ENCODE data around the gene DNAJC21.

The DNAJC21 gene

GRCh38 chr5:34929134-34929719, at the start of gene DNAJC21:
TSS of gene DNAJC21 (plus strand) at chr5:34929559. CDS start at chr5:34929820, 261 bp downstream.
- DNase-seq (ENCODE audit: insufficient read length, low spot score) = peak; percentile 99
- FAIRE-seq = peak; percentile 98

DNA sequence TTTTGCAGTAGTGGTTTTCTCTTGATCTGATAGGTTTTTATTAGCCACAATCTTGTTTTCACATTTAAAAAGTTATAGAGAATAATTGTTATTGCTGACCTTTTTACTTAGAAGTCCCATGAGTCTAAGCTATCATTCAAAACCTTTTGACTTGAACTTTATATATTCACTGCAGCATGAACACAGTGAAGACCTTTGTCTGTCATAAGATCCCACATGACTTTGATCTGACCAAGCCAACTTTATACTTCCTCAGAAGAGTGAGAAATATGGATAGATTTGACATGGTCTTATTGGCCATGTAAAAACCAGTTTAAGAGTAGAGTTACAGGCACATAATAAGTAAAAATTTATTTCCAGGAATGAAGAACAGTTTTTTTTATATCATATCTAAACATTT, 48.1 kb upstream of the DNAJC21 start:
- FAIRE-seq (no peak), DNase-seq (ENCODE audit: insufficient read length, low spot score) (no peak)

DNA sequence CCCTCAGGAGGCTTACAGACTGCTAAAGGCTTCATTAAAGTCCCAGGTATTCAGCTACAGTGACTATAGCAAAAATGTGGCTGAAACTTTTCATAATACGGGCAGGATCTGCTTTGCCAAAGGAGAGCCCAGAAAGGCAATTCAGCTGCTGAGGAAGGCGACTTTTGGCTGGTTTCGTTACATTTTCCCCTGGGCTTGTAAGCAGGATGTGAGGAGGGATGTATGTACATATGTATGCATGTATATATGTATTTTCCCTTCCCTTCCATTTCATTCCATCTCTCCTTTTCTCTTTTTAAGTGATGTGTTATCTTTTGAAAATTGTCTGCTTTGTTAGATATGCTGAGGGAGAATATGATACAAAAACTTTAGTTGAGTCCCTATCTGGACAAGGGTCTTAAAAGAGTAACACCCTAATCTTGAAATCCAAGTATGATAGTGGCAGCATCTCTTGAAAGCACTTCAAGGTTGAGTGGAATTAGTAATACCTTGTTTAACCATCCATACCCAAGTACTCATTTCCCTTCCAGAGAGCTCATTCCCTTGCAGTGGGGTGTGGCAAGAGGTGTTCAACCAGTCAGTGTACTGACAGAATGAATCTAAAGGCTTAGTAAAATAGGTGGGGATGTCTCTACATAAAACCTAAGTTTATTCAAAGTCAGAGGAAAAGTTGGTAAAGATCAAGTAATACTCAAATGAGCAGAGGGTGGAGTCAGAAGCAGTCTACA, 42.8 kb upstream of the DNAJC21 start:
- DNase-seq (ENCODE audit: insufficient read length, low spot score) = no peak

DNA sequence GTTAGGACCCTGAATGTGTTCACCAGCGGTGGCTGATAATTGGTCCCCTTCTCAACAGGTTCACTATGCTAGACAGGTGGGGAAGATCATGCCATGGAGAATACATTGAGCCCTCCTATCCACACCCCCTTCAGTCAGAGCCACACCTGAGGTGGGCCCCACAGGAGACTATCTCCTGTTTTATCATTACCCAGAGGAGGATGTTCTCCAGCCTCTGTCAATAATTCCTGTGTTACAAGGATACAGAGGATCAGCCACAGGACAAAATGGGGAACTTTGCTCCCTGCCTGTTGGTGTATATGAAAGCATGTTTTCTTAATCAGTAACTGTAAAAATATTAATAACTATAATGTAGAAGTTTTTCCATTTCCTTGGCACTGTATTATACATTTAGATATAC, 40.0 kb upstream of the DNAJC21 start:
- no peak for FAIRE-seq
- no peak for DNase-seq (ENCODE audit: insufficient read length, low spot score)

More for the DNA sequence above, 42.8 kb upstream of the DNAJC21 start:
- peak; percentile 33 for FAIRE-seq

DNA sequence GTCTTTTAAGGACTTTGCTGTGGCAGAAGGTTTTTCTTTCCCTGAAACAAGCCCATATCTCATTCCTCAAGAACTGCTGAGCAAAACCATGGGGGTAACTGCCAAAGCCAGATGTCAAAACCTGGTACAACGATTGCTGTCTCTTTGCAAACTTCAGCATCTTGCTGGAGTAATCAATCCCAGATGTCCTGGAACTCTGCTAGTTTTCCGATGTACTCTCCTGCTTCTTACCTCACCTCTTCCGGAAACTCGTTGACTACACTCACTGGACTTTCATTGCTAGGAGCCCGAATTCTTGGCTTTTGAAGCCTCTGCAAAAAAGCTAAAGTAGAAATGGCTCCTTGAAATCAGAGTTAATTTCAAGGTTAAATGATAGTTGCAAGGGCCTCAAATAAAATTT, 37.4 kb upstream of the DNAJC21 start:
- FAIRE-seq (no peak), DNase-seq (ENCODE audit: insufficient read length, low spot score) (no peak)

GRCh38 chr5:34892414-34892813, 36.9 kb upstream of the DNAJC21 start:
- FAIRE-seq (no peak), DNase-seq (ENCODE audit: insufficient read length, low spot score) (no peak)

GRCh38 chr5:34894716-34895115, 34.6 kb upstream of the DNAJC21 start:
- DNase-seq (ENCODE audit: insufficient read length, low spot score) (no peak), FAIRE-seq (no peak)

DNA sequence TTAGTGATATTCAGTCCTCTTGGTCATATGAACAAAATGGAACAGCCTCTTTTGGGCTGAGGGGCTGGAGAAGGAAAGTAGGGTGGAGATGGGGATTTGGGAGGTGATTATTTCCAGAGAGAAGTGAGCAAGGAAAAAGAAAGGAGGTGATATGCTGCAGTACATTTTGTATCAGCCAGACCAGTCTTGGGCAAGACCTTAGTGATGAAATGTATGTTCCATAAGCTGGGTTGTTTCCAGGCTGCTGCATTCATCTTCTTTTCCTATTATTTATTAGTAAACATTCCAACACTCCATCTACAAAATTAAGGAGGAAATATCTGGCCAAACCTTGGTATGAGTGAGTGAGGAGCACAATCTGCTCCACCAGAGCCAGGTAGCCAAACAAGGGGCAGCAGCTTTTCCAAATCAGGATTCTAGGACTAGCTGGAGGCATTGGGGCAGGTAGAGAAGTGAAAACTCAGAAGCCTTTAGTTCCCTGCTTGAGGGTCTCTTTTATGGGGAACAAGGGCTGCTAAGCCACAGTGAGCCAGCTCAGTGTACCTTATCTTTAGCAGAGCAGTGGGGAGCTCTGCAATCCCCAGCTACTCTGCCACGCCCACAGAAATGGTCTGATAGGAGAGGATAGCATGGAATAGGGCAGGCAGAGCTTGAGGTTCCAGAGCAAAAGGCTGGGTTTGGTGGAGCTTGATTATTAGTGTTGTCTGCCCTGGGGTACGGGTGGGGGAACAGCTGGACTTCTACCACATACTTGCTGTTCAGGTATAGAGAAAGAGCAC, 33.5 kb upstream of the DNAJC21 start:
- no peak for FAIRE-seq
- DNase-seq (ENCODE audit: insufficient read length, low spot score) = no peak

- FAIRE-seq (no peak), DNase-seq (ENCODE audit: insufficient read length, low spot score) (no peak)
These were observed 31.7 kb upstream of the DNAJC21 start for GRCh38 chr5:34897646-34898045.

DNA sequence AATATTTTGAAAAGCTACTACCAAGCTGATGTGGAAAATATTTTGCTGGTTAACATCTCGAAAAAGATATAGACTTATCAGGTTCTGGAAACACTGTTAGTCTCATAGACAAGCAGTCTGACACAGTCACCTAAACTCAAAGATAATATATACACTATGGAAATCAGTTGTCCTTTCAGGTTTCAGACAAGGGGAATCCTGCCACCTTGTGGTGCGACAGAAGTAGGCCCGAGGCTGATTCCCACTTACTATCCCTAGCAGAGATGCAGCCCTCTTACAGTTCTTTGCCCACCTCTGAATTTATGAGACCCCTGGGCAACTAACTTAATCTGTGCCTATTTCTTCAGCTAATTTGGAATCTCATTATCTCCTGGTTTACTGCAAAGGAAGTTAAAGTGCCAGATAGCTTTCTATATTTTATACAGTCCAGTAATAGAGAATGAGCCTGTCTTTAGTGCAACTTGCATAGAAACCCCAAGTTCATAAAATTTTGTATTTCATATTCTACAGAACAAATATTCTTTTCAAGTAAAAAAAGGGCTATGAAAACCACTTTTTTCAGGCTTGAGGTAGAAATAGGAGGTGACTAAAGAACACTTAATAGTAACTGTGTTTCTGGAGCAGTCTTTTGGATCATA, 31.0 kb upstream of the DNAJC21 start:
- FAIRE-seq (peak; percentile 74), DNase-seq (ENCODE audit: insufficient read length, low spot score) (peak; percentile 81)

DNA sequence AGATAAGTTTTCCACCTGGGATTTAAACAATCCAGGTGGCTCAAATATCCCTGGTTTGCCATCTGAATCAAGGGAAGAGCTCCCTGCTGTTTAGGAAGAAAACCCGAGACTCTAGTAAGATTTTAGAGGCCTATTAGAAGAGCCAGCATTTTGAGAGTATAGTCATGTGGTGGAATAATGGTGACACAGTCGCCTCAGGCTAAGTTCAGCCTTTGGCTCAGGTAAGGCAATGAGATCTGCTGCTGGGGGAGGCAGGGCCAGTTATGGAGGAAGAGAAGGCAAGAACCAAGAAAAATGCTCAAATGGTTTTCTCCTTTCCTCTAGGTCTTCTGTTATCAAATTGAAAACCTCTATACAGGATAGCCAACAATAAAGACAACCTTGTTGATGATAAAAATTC, 30.3 kb upstream of the DNAJC21 start:
- no peak for FAIRE-seq

DNA sequence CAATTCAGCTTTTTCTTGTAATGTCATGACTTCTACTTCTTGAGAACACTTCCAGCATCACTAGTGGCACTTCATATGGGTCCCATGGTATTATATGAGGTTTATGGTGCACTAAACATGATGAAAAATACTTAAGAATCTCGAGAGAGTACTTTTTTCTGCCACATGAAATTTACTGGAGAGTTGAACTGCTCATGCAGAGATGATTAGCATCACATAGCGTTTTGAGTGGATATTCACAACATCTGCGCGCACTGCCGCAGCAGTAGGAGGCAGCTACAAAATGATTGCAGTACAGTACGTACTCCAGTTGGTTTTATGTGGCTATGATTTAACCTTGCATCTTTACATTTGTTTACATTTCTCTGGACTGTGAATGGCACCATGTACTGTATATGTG, 28.7 kb upstream of the DNAJC21 start:
- DNase-seq (ENCODE audit: insufficient read length, low spot score) (no peak), FAIRE-seq (no peak)

More for the DNA sequence above, 30.3 kb upstream of the DNAJC21 start:
- DNase-seq (ENCODE audit: insufficient read length, low spot score) = no peak

DNA sequence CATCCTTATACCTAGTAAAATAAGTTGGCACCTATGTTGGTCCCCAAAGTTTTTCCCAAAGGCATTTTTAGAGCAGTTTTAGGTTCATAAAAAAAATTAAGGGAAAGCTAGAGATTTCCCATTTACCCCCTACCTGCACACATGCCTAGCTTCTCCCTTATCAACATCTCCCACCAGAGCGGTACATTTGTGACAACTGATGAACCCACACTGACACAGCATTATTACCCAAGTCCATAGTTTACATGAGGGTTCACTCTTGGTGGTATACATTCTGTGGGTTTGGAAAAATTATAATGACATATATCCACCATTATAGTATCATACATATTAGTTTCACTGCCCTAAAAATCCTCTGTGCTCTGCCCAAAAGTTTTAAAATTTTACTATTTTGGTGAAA, 26.1 kb upstream of the DNAJC21 start:
- DNase-seq (ENCODE audit: insufficient read length, low spot score) (no peak), FAIRE-seq (no peak)

DNA sequence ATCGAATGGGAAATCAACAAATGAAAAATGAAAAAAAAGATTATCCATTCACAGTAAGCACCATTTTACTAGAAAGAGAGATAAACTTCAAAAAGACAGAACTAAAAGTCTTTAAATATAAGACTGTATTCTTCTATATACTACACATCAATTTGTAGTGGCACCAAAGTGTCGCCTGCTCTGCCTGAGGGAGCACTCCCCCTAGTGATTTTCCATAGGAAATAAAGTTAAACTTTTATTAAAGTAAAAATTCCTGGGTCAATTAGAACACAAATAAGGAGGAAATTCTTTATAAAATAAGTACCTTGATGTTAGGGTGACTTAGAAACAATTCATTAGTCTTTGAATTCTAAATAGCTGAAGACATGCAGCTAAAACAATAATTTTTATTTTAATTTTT, 23.8 kb upstream of the DNAJC21 start:
- no peak for FAIRE-seq
- no peak for DNase-seq (ENCODE audit: insufficient read length, low spot score)

- DNase-seq (ENCODE audit: insufficient read length, low spot score) = no peak
- FAIRE-seq = no peak
These were observed 16.3 kb upstream of the DNAJC21 start for GRCh38 chr5:34913072-34913471.

GRCh38 chr5:34914671-34915138, 14.7 kb upstream of the DNAJC21 start:
- FAIRE-seq (peak; percentile 79), DNase-seq (ENCODE audit: insufficient read length, low spot score) (peak; percentile 36)

DNA sequence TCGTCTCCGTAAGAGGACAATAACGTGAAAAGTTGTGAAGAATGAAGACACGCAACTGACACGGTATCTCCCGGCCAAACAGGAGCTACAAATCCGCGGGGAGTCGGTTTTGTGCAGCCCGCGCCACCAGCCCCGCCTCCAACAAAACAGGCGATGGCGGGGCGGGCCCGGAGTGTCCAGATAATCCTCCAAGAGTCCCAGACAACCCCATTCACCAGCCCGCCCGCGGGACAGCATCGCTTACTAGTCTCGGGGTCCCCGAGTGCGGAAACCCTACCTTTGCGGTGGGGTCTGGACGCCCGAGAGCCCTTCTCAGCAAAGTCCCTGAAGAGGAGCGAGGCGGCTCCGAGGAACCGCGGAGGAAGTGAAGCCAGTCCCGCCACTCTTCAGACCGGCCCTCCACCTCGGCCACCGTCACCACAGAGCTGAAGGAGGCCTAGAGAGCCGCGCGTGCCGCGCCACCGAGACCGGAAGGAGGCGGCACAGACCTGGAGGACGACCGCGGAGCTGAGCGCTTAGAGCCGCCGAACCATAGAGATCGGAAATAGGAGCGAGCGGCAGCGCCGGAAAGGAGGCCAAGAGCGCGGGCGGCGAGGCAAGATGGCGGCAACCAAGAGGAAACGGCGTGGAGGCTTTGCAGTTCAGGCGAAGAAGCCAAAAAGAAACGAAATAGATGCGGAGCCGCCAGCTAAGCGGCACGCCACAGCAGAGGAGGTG, 14.1 kb upstream of the DNAJC21 start, which contains the start of the genes BRIX1 and RAD1:
Gene BRIX1, plus strand, starts transcription at position 573 of the 717 bp plus-strand sequence. Its CDS starts 28 bp downstream, at position 601.
Gene RAD1, minus strand, starts transcription at position 366 of the 717 bp plus-strand sequence. CDS start 612 bp downstream, outside the sequence.
- FAIRE-seq (peak; percentile 96), DNase-seq (ENCODE audit: insufficient read length, low spot score) (peak; percentile 96)

DNA sequence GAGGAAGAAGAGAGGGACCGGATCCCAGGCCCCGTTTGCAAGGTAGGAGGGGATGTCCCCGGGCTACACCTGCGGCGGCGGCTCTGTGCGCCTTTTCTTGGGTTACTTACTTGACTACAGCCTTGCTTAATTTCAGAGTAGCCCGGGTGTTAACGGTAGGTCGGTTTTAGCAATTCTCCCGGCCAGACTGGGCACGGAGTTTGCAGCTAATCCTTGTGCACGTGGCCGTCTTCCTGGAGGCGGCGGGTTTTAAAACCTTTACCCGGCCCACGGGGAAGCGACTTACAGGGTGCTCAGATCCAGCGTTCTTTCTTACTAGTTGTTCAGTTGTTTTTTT, 13.5 kb upstream of the DNAJC21 start:
- FAIRE-seq (no peak), DNase-seq (ENCODE audit: insufficient read length, low spot score) (no peak)

GRCh38 chr5:34916518-34916917, 12.8 kb upstream of the DNAJC21 start:
- FAIRE-seq (no peak), DNase-seq (ENCODE audit: insufficient read length, low spot score) (no peak)

DNA sequence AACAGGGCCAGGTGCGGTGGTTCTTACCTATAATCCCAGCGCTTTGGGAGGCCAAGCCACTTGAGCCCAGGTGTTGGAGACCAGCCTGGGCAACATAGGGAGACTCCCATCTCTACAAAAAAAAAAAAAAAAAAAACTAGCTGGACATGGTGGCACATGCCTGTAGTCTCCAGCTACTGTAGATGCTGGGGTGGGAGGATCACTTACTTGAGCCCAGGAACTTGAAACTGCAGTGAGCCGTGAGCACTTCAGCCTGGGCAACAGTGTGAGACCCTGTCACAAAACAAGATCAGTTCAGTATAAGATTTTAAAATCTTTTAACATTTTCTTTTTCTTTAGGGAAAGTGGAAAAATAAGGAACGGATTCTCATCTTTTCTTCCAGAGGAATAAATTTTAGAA, 11.3 kb upstream of the DNAJC21 start:
- FAIRE-seq = no peak
- no peak for DNase-seq (ENCODE audit: insufficient read length, low spot score)

All from HTR-8/SVneo (cell line).